Ovary (tissue), 3 donors: ENCODE measurements around the gene TM4SF4.

Experiments
- CTCF ChIP-seq, 3 donors: fragments of 450-650 bp in 2 of 3; fragments of 200-600 bp in 1 of 3; IDR thresholded peaks; one replicate each; pipeline versions ENCODE4 v1.5.1 to v1.8.0; 2016 to 2022; ENCODE audit warnings: antibody characterized with exemption in 3 of 3, mild to moderate bottlenecking in 1 of 3
- EP300 ChIP-seq: sonication (generic); formaldehyde crosslinking; IDR thresholded peaks from one replicate; pipeline ENCODE4 v1.6.1; 2017; ENCODE audit warnings: antibody characterized with exemption
- POLR2A ChIP-seq: fragments of 450-650 bp; IDR thresholded peaks from one replicate; pipeline ENCODE4 v1.6.1; 2017; ENCODE audit warnings: antibody characterized with exemption, mild to moderate bottlenecking, moderate library complexity
- donor health status: DM: no; HTN: no; CAD: no.

DNA sequence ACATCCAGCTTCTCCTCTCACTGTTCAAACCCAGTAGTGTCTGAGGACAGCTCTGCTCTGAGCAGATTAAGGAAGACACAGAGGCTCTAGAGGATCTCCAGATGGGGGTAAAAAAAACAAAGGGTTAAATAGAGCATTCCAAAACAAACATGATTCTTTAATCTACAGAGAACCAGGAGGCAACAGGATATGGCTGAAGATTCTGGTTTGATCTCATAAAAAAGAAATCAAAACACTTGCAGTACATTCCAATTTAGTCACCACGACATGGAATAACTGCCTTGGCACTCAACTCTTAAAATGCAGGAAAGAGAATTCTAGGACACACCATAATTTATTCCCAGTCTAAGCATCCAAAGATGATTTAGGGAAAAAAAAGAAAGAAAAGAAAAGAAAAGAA is 32.0 kb downstream of the TM4SF4 start:
- TF ChIP-seq CTCF (IDR thresholded peaks at IDR 0.05) (no peak), POLR2A (no peak), EP300 (no peak)
